Activated naive CD8-positive, alpha-beta T cell treated with anti-CD3 and anti-CD28 coated beads, Interleukin-2, amount 50 U/mL, for 24 hours (primary cell): ENCODE measurements around the gene LASP1NB.
"Not testable (repeated sequence)": the region's sequence is repeated elsewhere in the genome, so short reads cannot be mapped to it uniquely, and the experiment has no call there.

Experiments used
- ATAC-seq: fragments of 150-1000 bp; cut with Tn5 transposase; one replicate; pipeline ENCODE4 v1.10.0; 2021
- DNase-seq: peaks from one replicate; pipeline ENCODE4 v3.0.0; 2021
- H3K27ac Mint-ChIP-seq: one replicate; pipeline ENCODE4 v1.8.0; 2021; ENCODE audit warnings: mild to moderate bottlenecking, mixed read lengths
- H3K27me3 Mint-ChIP-seq: one replicate; pipeline ENCODE4 v1.8.0; 2021; ENCODE audit warnings: mixed read lengths
- H3K36me3 Mint-ChIP-seq: one replicate; pipeline ENCODE4 v1.8.0; 2021; ENCODE audit warnings: low read depth, mixed read lengths
- H3K4me1 Mint-ChIP-seq: one replicate; pipeline ENCODE4 v1.8.0; 2021; ENCODE audit warnings: mixed read lengths
- H3K4me3 Mint-ChIP-seq: one replicate; pipeline ENCODE4 v1.8.0; 2021; ENCODE audit warnings: mild to moderate bottlenecking, moderate library complexity, mixed read lengths
- H3K9me3 Mint-ChIP-seq: one replicate; pipeline ENCODE4 v1.8.0; 2021; ENCODE audit warnings: mixed read lengths

LASP1NB gene

GRCh38 chr17:38904892-38905291, 20.5 kb upstream of the LASP1NB start:
- DNase-seq = no peak
- no peak overlapping the region for H3K4me3 Mint-ChIP-seq
- peaks cover 22% of the 10 kb centered on the region for H3K36me3 Mint-ChIP-seq
- H3K9me3 Mint-ChIP-seq = no peaks in the 10 kb centered on the region
- no peak for ATAC-seq
- no peaks in the 10 kb centered on the region for H3K27me3 Mint-ChIP-seq
- H3K4me1 Mint-ChIP-seq = peaks cover 62% of the 10 kb centered on the region
- H3K27ac Mint-ChIP-seq = no peak overlapping the region

GRCh38 chr17:38905375-38905774, 20.0 kb upstream of the LASP1NB start:
- H3K27ac Mint-ChIP-seq = peak overlapping the region; percentile 27

GRCh38 chr17:38906460-38907228, 18.8 kb upstream of the LASP1NB start:
- Mint-ChIP-seq H3K27ac (peak overlapping the region; percentile 73), H3K4me3 (no peak overlapping the region), H3K36me3 (peaks cover 25% of the 10 kb centered on the region), H3K4me1 (peaks cover 46% of the 10 kb centered on the region), H3K27me3 (no peaks in the 10 kb centered on the region), H3K9me3 (no peaks in the 10 kb centered on the region)
- DNase-seq (no peak), ATAC-seq (no peak)

More at GRCh38 chr17:38905375-38905774, 20.0 kb upstream of the LASP1NB start:
- ATAC-seq (no peak), DNase-seq (no peak)
- Mint-ChIP-seq H3K4me3 (no peak overlapping the region), H3K9me3 (no peaks in the 10 kb centered on the region), H3K36me3 (peaks cover 22% of the 10 kb centered on the region), H3K4me1 (peaks cover 58% of the 10 kb centered on the region), H3K27me3 (no peaks in the 10 kb centered on the region)

- Mint-ChIP-seq H3K36me3 (peaks cover 23% of the 10 kb centered on the region), H3K4me1 (peaks cover 41% of the 10 kb centered on the region)
- ATAC-seq = no peak
Measured at GRCh38 chr17:38907930-38908675, 17.3 kb upstream of the LASP1NB start.

GRCh38 chr17:38908676-38909181, 16.7 kb upstream of the LASP1NB start:
- peak; percentile 30 for ATAC-seq
- no peaks in the 10 kb centered on the region for H3K9me3 Mint-ChIP-seq
- H3K36me3 Mint-ChIP-seq = peaks cover 20% of the 10 kb centered on the region
- H3K27ac Mint-ChIP-seq = peak overlapping the region; percentile 65
- H3K4me3 Mint-ChIP-seq = no peak overlapping the region
- H3K4me1 Mint-ChIP-seq = peaks cover 37% of the 10 kb centered on the region
- H3K27me3 Mint-ChIP-seq = no peaks in the 10 kb centered on the region
- DNase-seq = no peak

More at GRCh38 chr17:38907930-38908675, 17.3 kb upstream of the LASP1NB start:
- Mint-ChIP-seq H3K4me3 (no peak overlapping the region), H3K27me3 (no peaks in the 10 kb centered on the region), H3K27ac (peak overlapping the region; percentile 65), H3K9me3 (no peaks in the 10 kb centered on the region)
- DNase-seq = no peak

- ATAC-seq (no peak), DNase-seq (no peak)
- H3K27ac Mint-ChIP-seq = no peak overlapping the region
- H3K4me1 Mint-ChIP-seq = peaks cover 32% of the 10 kb centered on the region
- H3K9me3 Mint-ChIP-seq = no peaks in the 10 kb centered on the region
- H3K4me3 Mint-ChIP-seq = no peak overlapping the region
- peaks cover 14% of the 10 kb centered on the region for H3K36me3 Mint-ChIP-seq
- H3K27me3 Mint-ChIP-seq = no peaks in the 10 kb centered on the region
Measured at GRCh38 chr17:38910325-38910724, 15.1 kb upstream of the LASP1NB start.

GRCh38 chr17:38911081-38911730, 14.2 kb upstream of the LASP1NB start:
- Mint-ChIP-seq H3K36me3 (peaks cover 17% of the 10 kb centered on the region), H3K4me3 (no peak overlapping the region), H3K27ac (no peak overlapping the region), H3K27me3 (no peaks in the 10 kb centered on the region), H3K4me1 (peaks cover 26% of the 10 kb centered on the region), H3K9me3 (no peaks in the 10 kb centered on the region)
- ATAC-seq = no peak
- DNase-seq = no peak

GRCh38 chr17:38911731-38912081, 13.7 kb upstream of the LASP1NB start:
- H3K27ac Mint-ChIP-seq, H3K9me3 Mint-ChIP-seq, H3K4me3 Mint-ChIP-seq, H3K27me3 Mint-ChIP-seq, DNase-seq, ATAC-seq: not testable (repeated sequence)
- Mint-ChIP-seq H3K36me3 (peaks cover 18% of the 10 kb centered on the region), H3K4me1 (peaks cover 22% of the 10 kb centered on the region)

GRCh38 chr17:38912221-38912813, 13.1 kb upstream of the LASP1NB start:
- no peak for ATAC-seq
- DNase-seq = no peak
- Mint-ChIP-seq H3K9me3 (no peaks in the 10 kb centered on the region), H3K4me3 (no peak overlapping the region), H3K4me1 (peaks cover 19% of the 10 kb centered on the region), H3K27ac (no peak overlapping the region), H3K27me3 (no peaks in the 10 kb centered on the region), H3K36me3 (peaks cover 25% of the 10 kb centered on the region)

- Mint-ChIP-seq H3K36me3 (peaks cover 40% of the 10 kb centered on the region), H3K4me3 (no peak overlapping the region), H3K9me3 (no peaks in the 10 kb centered on the region), H3K4me1 (peaks cover 10% of the 10 kb centered on the region), H3K27ac (peak overlapping the region; percentile 49), H3K27me3 (no peaks in the 10 kb centered on the region)
- DNase-seq = no peak
- ATAC-seq = no peak
Measured at GRCh38 chr17:38914741-38915638, 10.4 kb upstream of the LASP1NB start.

- no peak for DNase-seq
- peaks cover 13% of the 10 kb centered on the region for H3K4me1 Mint-ChIP-seq
Measured at GRCh38 chr17:38915639-38915995, 9.8 kb upstream of the LASP1NB start.

GRCh38 chr17:38916771-38917170, 8.6 kb upstream of the LASP1NB start:
- ATAC-seq (no peak), DNase-seq (no peak)
- H3K27ac Mint-ChIP-seq = peak overlapping the region; percentile 45
- H3K27me3 Mint-ChIP-seq = no peaks in the 10 kb centered on the region
- H3K4me3 Mint-ChIP-seq = no peak overlapping the region
- H3K36me3 Mint-ChIP-seq = peaks cover 37% of the 10 kb centered on the region
- H3K9me3 Mint-ChIP-seq = no peaks in the 10 kb centered on the region
- peaks cover 18% of the 10 kb centered on the region for H3K4me1 Mint-ChIP-seq

More at GRCh38 chr17:38915639-38915995, 9.8 kb upstream of the LASP1NB start:
- ATAC-seq = no peak
- Mint-ChIP-seq H3K9me3 (no peaks in the 10 kb centered on the region), H3K36me3 (peaks cover 40% of the 10 kb centered on the region), H3K4me3 (no peak overlapping the region), H3K27ac (no peak overlapping the region), H3K27me3 (no peaks in the 10 kb centered on the region)

GRCh38 chr17:38917259-38917658, 8.2 kb upstream of the LASP1NB start:
- peaks cover 37% of the 10 kb centered on the region for H3K36me3 Mint-ChIP-seq
- H3K4me1 Mint-ChIP-seq = peaks cover 22% of the 10 kb centered on the region
- no peak for ATAC-seq

More at GRCh38 chr17:38917259-38917658, 8.2 kb upstream of the LASP1NB start:
- Mint-ChIP-seq H3K27me3 (no peaks in the 10 kb centered on the region), H3K27ac (peak overlapping the region; percentile 45), H3K9me3 (no peaks in the 10 kb centered on the region), H3K4me3 (no peak overlapping the region)
- DNase-seq = no peak
